ENCODE results near the gene AP2A1.

Gene AP2A1

GRCh38 chr19:49844138-49845095 lies 77.6 kb downstream of the AP2A1 start:
- TF ChIP-seq SIN3A (IDR thresholded peaks at IDR 0.05; ENCODE audit: borderline replicate concordance, insufficient read depth, low read length) = no peak
- TF ChIP-seq FOXP2 (optimal IDR thresholded peaks at IDR 0.05; ENCODE audit: borderline replicate concordance, extremely low read depth, extremely low read length, insufficient read depth) = no peak
- no peak for TF ChIP-seq POLR2AphosphoS5 (IDR thresholded peaks at IDR 0.05; ENCODE audit: low read depth, low read length)

DNA sequence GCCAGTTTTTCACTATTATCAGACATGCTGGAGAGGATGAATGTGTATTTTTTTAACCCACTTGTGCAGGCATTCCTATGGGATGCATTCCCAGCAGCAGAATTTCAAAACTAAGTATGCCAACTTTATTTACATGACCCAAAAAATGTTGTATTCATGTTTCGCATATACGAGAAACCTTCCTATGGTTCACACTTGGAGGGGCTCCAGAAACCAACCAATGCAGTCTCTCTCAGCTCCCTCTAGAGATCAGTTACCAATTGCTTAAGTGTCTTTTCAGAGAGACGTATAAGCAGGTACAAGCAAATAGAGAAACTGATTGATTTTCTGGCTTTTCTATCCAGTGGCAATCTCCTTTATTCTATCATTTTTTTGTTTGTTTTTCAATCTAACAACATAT lies 78.6 kb downstream of the AP2A1 start:
- TF ChIP-seq FOXP2 (optimal IDR thresholded peaks at IDR 0.05; ENCODE audit: borderline replicate concordance, extremely low read depth, extremely low read length, insufficient read depth) = no peak
- TF ChIP-seq POLR2AphosphoS5 (IDR thresholded peaks at IDR 0.05; ENCODE audit: low read depth, low read length) = no peak
- TF ChIP-seq TAF1 (IDR thresholded peaks at IDR 0.05; ENCODE audit: borderline replicate concordance, insufficient read depth, low read length) = no peak
- TF ChIP-seq SIN3A (IDR thresholded peaks at IDR 0.05; ENCODE audit: borderline replicate concordance, insufficient read depth, low read length) = no peak
- TF ChIP-seq, protein P1, sequence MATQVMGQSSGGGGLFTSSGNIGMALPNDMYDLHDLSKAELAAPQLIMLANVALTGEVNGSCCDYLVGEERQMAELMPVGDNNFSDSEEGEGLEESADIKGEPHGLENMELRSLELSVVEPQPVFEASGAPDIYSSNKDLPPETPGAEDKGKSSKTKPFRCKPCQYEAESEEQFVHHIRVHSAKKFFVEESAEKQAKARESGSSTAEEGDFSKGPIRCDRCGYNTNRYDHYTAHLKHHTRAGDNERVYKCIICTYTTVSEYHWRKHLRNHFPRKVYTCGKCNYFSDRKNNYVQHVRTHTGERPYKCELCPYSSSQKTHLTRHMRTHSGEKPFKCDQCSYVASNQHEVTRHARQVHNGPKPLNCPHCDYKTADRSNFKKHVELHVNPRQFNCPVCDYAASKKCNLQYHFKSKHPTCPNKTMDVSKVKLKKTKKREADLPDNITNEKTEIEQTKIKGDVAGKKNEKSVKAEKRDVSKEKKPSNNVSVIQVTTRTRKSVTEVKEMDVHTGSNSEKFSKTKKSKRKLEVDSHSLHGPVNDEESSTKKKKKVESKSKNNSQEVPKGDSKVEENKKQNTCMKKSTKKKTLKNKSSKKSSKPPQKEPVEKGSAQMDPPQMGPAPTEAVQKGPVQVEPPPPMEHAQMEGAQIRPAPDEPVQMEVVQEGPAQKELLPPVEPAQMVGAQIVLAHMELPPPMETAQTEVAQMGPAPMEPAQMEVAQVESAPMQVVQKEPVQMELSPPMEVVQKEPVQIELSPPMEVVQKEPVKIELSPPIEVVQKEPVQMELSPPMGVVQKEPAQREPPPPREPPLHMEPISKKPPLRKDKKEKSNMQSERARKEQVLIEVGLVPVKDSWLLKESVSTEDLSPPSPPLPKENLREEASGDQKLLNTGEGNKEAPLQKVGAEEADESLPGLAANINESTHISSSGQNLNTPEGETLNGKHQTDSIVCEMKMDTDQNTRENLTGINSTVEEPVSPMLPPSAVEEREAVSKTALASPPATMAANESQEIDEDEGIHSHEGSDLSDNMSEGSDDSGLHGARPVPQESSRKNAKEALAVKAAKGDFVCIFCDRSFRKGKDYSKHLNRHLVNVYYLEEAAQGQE (IDR thresholded peaks at IDR 0.05; ENCODE audit: insufficient read depth in 1 of 2, low read depth in 2 of 2, low read length in 2 of 2) = no peak

DNA sequence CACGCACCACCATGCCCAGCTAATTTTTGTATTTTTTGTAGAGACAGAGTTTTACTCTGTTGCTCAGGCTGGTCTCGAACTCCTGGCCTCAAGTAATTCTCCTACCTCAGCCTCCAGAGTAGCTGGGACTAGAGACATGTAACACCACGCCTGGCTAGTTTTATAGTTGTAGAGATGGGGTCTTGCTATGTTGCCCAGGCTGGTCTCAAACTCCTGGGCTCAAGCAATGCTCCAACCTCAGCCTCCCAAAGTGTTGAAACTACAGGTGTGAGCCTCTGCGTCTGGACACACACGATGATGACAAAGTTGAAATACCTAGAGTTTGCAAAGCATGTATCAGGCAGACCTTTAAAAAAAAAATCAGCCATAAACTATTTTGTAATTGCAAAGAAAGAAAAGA lies 79.6 kb downstream of the AP2A1 start:
- TF ChIP-seq FOXP2 (optimal IDR thresholded peaks at IDR 0.05; ENCODE audit: borderline replicate concordance, extremely low read depth, extremely low read length, insufficient read depth) = no peak
- TF ChIP-seq, protein P1 (IDR thresholded peaks at IDR 0.05; ENCODE audit: insufficient read depth in 1 of 2, low read depth in 2 of 2, low read length in 2 of 2) = no peak
- no peak for TF ChIP-seq SIN3A (IDR thresholded peaks at IDR 0.05; ENCODE audit: borderline replicate concordance, insufficient read depth, low read length)
- no peak for TF ChIP-seq POLR2AphosphoS5 (IDR thresholded peaks at IDR 0.05; ENCODE audit: low read depth, low read length)
- TF ChIP-seq TAF1 (IDR thresholded peaks at IDR 0.05; ENCODE audit: borderline replicate concordance, insufficient read depth, low read length) = no peak

GRCh38 chr19:49847731-49848696 lies 81.2 kb downstream of the AP2A1 start:
- TF ChIP-seq SIN3A (IDR thresholded peaks at IDR 0.05; ENCODE audit: borderline replicate concordance, insufficient read depth, low read length) (no peak), FOXP2 (optimal IDR thresholded peaks at IDR 0.05; ENCODE audit: borderline replicate concordance, extremely low read depth, extremely low read length, insufficient read depth) (no peak), POLR2AphosphoS5 (IDR thresholded peaks at IDR 0.05; ENCODE audit: low read depth, low read length) (no peak), TAF1 (IDR thresholded peaks at IDR 0.05; ENCODE audit: borderline replicate concordance, insufficient read depth, low read length) (no peak)
- TF ChIP-seq, protein P1 (IDR thresholded peaks at IDR 0.05; ENCODE audit: insufficient read depth in 1 of 2, low read depth in 2 of 2, low read length in 2 of 2) = no peak

DNA sequence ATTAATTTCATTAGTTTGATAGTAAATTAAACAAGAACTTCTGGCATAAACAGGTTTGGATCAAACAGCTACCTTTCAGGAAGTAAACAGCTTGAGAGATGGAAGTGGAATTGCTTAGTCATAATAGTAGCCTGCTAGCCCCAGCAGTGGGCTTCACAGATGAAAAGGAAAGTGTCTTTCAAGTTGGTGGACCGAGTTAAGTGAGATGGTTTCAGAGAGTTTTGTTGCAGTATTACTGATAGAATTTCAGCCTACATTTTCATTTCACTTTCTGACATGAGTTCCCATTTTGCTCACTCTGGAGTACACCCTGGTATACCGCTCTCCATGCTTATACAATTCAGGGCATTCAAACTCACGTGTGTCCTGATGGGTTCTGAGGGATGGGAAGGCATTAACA lies 82.1 kb downstream of the AP2A1 start:
- no peak for TF ChIP-seq SIN3A (IDR thresholded peaks at IDR 0.05; ENCODE audit: borderline replicate concordance, insufficient read depth, low read length)
- TF ChIP-seq FOXP2 (optimal IDR thresholded peaks at IDR 0.05; ENCODE audit: borderline replicate concordance, extremely low read depth, extremely low read length, insufficient read depth) = no peak
- TF ChIP-seq POLR2AphosphoS5 (IDR thresholded peaks at IDR 0.05; ENCODE audit: low read depth, low read length) = no peak
- TF ChIP-seq TAF1 (IDR thresholded peaks at IDR 0.05; ENCODE audit: borderline replicate concordance, insufficient read depth, low read length) = no peak
- TF ChIP-seq, protein P1 (IDR thresholded peaks at IDR 0.05; ENCODE audit: insufficient read depth in 1 of 2, low read depth in 2 of 2, low read length in 2 of 2) = no peak

All from PFSK-1 (cell line).